ENCODE measurements around the gene PBRM1.

DNA sequence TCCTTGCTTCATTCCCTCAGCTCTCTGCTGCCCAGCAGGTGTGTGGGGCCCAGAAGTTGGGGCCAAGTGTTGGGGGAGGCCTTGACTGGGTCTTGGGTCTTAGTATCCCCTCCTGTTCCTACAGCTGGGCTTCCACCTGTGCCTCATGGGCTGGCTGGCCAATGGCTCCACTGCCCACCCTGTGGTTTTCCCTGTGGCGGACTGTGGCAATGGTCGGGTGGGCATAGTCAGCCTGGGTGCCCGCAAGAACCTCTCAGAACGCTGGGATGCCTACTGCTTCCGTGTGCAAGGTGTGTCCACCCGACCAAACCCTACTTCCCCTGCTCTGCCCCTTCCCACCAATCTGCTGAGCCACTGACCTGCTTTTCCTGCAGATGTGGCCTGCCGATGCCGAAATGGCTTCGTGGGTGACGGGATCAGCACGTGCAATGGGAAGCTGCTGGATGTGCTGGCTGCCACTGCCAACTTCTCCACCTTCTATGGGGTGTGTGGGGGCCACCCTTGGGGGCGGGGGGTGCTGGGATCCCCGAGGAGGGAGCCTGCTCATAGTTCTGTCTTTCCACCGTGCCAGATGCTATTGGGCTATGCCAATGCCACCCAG lies 163.0 kb downstream of the PBRM1 start:
- TF ChIP-seq PRDM10 (CRISPR knock-in tag; IDR thresholded peaks at IDR 0.05; ENCODE audit: low read depth) (no peak), HNF4G (IDR thresholded peaks at IDR 0.05; ENCODE audit: borderline replicate concordance, low read depth, low read length) (no peak), HNF4G (CRISPR knock-in tag; IDR thresholded peaks at IDR 0.05; ENCODE audit: borderline replicate concordance, low read depth) (no peak), BHLHE40 (IDR thresholded peaks at IDR 0.05; ENCODE audit: low read length) (no peak), JUNB (CRISPR knock-in tag; IDR thresholded peaks at IDR 0.05; ENCODE audit: borderline replicate concordance) (no peak), JUN (CRISPR knock-in tag; IDR thresholded peaks at IDR 0.05) (no peak), CHD2 (IDR thresholded peaks at IDR 0.05; ENCODE audit: low read depth, low read length) (no peak), CTCF (CRISPR knock-in tag; IDR thresholded peaks at IDR 0.05) (no peak), CEBPG (CRISPR knock-in tag; IDR thresholded peaks at IDR 0.05) (no peak)
- TF ChIP-seq, protein P1, sequence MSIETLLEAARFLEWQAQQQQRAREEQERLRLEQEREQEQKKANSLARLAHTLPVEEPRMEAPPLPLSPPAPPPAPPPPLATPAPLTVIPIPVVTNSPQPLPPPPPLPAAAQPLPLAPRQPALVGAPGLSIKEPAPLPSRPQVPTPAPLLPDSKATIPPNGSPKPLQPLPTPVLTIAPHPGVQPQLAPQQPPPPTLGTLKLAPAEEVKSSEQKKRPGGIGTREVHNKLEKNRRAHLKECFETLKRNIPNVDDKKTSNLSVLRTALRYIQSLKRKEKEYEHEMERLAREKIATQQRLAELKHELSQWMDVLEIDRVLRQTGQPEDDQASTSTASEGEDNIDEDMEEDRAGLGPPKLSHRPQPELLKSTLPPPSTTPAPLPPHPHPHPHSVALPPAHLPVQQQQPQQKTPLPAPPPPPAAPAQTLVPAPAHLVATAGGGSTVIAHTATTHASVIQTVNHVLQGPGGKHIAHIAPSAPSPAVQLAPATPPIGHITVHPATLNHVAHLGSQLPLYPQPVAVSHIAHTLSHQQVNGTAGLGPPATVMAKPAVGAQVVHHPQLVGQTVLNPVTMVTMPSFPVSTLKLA (IDR thresholded peaks at IDR 0.05), result no peak
- TF ChIP-seq, protein P2, sequence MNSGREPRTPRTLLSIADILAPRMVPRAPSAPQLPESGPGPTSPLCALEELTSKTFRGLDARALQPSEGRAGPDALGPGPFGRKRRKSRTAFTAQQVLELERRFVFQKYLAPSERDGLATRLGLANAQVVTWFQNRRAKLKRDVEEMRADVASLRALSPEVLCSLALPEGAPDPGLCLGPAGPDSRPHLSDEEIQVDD (CRISPR knock-in tag; IDR thresholded peaks at IDR 0.05; ENCODE audit: borderline replicate concordance), result no peak
